ENCODE results near the gene IGSF23. TPM values are rescaled to one million over a fixed set of nuclear protein-coding genes. Genes with fewer than 3 reads are reported as not detected.
"Not testable (repeated sequence)": the region's sequence is repeated elsewhere in the genome, so short reads cannot be mapped to it uniquely, and the experiment has no call there.

The IGSF23 gene
- total and polyA plus RNA-seq, 9 donors: 0.57 TPM; not detected in 8

DNA sequence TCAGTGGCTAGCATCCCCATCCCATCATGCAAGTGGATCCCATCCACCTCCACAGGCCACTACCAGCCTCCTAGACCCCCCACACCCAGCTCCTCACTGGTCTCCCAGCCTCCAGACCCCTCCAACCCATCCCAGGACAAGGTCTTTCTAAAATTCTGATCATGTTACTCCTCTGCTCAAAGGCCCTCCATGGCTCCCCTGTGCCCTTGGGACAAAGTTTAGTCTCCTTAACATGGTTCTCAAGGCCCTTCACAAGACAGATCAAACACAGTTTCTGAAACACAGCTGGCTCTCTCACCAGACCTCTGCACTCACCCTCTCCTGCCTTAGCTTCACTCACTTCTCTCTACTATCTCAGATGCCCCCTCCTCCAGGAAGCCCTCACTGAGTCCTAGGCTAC is 67.2 kb downstream of the IGSF23 start:
- intact Hi-C loops (cut with DNase I): loop anchor here in 1 of 4 donors (10.0 kb wide), 1 partner anchor 94 kb away; the partner anchor contains the start of gene CBLC
- H3K27me3 ChIP-seq: no peaks in the 10 kb centered on the region
- no peak overlapping the region for H3K4me3 ChIP-seq
- H3K36me3 ChIP-seq: no peaks in the 10 kb centered on the region
- H3K9me3 ChIP-seq: no peaks in the 10 kb centered on the region
- H3K4me1 ChIP-seq (ENCODE audit: insufficient read depth): peaks cover 3% of the 10 kb centered on the region
- TF ChIP-seq POLR2A (IDR thresholded peaks at IDR 0.05): no peak
- TF ChIP-seq, protein P1, sequence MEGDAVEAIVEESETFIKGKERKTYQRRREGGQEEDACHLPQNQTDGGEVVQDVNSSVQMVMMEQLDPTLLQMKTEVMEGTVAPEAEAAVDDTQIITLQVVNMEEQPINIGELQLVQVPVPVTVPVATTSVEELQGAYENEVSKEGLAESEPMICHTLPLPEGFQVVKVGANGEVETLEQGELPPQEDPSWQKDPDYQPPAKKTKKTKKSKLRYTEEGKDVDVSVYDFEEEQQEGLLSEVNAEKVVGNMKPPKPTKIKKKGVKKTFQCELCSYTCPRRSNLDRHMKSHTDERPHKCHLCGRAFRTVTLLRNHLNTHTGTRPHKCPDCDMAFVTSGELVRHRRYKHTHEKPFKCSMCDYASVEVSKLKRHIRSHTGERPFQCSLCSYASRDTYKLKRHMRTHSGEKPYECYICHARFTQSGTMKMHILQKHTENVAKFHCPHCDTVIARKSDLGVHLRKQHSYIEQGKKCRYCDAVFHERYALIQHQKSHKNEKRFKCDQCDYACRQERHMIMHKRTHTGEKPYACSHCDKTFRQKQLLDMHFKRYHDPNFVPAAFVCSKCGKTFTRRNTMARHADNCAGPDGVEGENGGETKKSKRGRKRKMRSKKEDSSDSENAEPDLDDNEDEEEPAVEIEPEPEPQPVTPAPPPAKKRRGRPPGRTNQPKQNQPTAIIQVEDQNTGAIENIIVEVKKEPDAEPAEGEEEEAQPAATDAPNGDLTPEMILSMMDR (IDR thresholded peaks at IDR 0.05): no peak
- no peak for TF ChIP-seq EP300 (IDR thresholded peaks at IDR 0.05)
- no peak overlapping the region for H3K27ac ChIP-seq
- no peak for DNase-seq

DNA sequence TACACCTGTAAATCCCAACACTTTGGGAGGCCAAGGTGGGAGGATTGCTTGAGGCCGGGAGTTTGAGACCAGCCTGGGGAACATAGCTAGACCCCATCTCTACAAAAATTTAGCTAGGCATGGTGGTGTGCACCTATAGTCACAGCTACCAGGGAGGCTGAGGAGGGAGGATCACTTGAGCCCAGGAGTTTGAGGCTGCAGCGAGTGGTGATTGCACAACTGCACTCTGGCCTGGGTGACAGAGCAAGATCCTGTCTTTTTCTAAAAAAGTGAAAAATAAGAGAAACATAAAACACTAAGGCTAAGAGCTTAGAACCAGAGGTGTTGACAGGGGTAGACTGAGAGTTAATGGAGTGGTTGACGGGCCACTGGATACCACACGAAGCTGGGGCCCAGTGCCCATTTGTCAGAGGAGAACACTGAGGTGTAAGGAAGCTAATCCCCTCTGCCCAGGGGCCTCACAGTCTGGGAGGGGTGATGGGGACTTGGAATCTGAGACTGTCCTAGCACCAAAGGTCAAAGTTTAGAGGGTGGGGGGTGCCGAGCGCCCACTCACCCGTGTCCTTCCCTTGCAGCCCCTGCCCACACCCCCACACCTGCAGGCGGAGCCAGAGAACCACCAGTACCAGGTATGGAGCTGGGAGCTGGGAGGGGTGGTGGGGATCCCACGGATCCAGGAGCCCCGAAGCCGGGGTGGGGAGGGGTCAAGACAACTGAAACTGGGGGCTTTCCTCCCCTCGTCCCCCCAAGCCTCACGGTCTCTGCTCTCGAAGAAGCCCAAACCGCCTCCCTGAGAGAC is 68.8 kb downstream of the IGSF23 start:
- intact Hi-C loops (cut with DNase I): loop anchor here in 1 of 4 donors (10.0 kb wide), 1 partner anchor 93 kb away; the partner anchor contains the start of gene CBLC
- H3K36me3 ChIP-seq: no peaks in the 10 kb centered on the region
- H3K27me3 ChIP-seq: no peaks in the 10 kb centered on the region
- no peak overlapping the region for H3K27ac ChIP-seq
- TF ChIP-seq POLR2A (IDR thresholded peaks at IDR 0.05) (no peak), EP300 (IDR thresholded peaks at IDR 0.05) (no peak)
- TF ChIP-seq, protein P1 (IDR thresholded peaks at IDR 0.05): no peak
- no peaks in the 10 kb centered on the region for H3K9me3 ChIP-seq
- peaks cover 3% of the 10 kb centered on the region for H3K4me1 ChIP-seq (ENCODE audit: insufficient read depth)
- WGBS, 3 donors: 78 to 88% (median 84%) methylated on average over 15 of the region's 15 CpGs
- DNase-seq: no peak
- no peak overlapping the region for H3K4me3 ChIP-seq

DNA sequence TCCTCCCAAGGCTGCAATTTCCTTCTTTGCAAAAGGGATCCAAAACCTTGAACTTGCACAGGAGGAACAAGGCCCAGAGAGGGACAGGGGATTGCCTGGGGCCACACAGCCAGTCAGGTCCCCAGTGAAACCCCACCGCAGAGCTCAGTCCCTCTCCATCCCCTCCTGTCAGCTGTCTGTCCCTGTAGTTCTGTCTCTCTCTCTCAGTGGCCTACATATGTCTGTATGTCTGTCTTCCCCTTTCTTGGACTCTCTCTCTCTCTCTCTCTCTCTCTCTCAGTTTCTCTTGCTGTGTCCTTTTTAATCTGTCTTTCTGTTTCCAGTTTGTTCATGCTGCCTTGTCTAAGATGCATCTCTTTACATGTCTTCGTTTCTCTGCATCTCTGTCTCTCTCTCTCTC is 69.4 kb downstream of the IGSF23 start:
- H3K36me3 ChIP-seq: no peaks in the 10 kb centered on the region
- H3K4me1 ChIP-seq (ENCODE audit: insufficient read depth): peaks cover 3% of the 10 kb centered on the region
- no peak for DNase-seq
- intact Hi-C loops (cut with DNase I): loop anchor here in 1 of 4 donors (10.0 kb wide), 1 partner anchor 92 kb away; the partner anchor contains the start of gene CBLC
- TF ChIP-seq, protein P1 (IDR thresholded peaks at IDR 0.05): no peak
- no peak for TF ChIP-seq EP300 (IDR thresholded peaks at IDR 0.05)
- no peak for TF ChIP-seq POLR2A (IDR thresholded peaks at IDR 0.05)
- no peaks in the 10 kb centered on the region for H3K9me3 ChIP-seq
- no peak overlapping the region for H3K4me3 ChIP-seq
- H3K27me3 ChIP-seq: no peaks in the 10 kb centered on the region
- no peak overlapping the region for H3K27ac ChIP-seq
- whole genome bisulfite sequencing, 3 donors: 91 to 95% (median 94%) methylated on average over 2 of the region's 2 CpGs

DNA sequence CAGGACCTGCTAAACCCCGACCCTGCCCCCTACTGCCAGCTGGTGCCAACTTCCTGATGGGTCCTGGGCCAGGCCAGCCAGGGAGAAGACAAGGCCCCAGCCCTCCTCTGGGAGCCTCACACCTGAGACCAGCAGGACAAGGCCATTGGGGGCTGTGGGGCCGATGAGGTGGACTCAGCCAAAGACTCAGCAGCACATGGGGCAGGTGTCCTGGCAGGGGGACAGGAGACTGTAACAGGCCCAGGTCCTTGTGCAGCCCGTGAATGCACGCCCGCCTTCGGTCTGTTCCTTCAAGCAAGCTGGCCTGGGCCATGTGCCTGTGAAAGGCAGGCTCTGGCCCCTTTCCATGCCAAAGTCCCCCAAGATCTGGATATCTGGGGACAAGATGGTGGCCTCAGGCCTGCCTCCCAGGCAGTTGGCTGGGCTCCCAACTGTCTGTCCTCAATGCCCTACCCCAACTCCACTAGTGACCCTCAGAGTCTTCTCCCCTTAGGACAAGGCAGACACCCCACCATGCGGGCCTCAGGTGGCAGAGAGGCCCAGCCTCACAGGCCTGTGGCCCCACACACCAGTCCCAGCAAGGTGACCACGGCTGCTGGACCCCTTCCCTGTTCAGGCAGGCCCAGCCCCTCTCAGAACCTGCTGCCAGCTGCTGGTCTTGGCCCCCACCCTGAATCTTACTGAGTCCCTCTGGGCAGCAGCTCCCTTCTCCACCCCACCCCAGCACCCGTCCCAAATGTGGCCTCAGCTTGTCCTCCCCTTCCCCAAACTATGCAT is 70.3 kb downstream of the IGSF23 start:
- H3K9me3 ChIP-seq: no peaks in the 10 kb centered on the region
- H3K4me3 ChIP-seq: no peak overlapping the region
- 77 to 85% (median 80%) methylated on average over 5 to 9 of the region's 9 CpGs for WGBS, 3 donors
- intact Hi-C loops (cut with DNase I): loop anchor here in 1 of 4 donors (10.0 kb wide), 1 partner anchor 91 kb away; the partner anchor contains the start of gene CBLC
- DNase-seq: no peak
- no peak overlapping the region for H3K27ac ChIP-seq
- H3K4me1 ChIP-seq (ENCODE audit: insufficient read depth): peaks cover 3% of the 10 kb centered on the region
- TF ChIP-seq POLR2A (IDR thresholded peaks at IDR 0.05): no peak
- no peak for TF ChIP-seq EP300 (IDR thresholded peaks at IDR 0.05)
- TF ChIP-seq, protein P1 (IDR thresholded peaks at IDR 0.05): no peak
- no peaks in the 10 kb centered on the region for H3K36me3 ChIP-seq
- H3K27me3 ChIP-seq: no peaks in the 10 kb centered on the region

DNA sequence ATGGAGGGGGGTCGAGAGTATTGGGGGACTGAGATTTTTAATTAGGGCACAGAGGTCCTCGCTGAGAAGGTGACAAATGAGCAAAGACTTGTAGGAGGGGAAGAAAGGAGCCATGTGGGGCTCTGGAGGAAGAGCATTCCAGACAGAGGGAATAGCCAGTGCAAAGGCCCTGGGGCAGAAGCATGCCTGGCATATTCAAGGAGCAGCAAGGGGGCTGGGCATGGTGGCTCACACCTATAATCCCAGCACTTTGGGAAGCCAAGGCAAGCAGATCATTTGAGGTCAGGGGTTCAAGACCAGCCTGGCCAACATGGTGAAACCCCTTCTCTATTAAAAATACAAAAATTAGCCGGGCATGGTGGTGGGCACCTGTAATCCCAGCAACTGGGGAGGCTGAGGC is 71.0 kb downstream of the IGSF23 start:
- intact Hi-C loops (cut with DNase I): loop anchor here in 1 of 4 donors (10.0 kb wide), 1 partner anchor 90 kb away; the partner anchor contains the start of gene CBLC
- H3K4me1 ChIP-seq (ENCODE audit: insufficient read depth); H3K27me3 ChIP-seq; H3K9me3 ChIP-seq; H3K36me3 ChIP-seq; H3K4me3 ChIP-seq; H3K27ac ChIP-seq; DNase-seq: not testable (repeated sequence)
- 87 to 93% (median 90%) methylated on average over 3 of the region's 3 CpGs for WGBS, 3 donors

Measured in ovary (tissue), 9 donors.